HCT116 (cell line): ENCODE data around the gene MBD6. TPM values are rescaled to one million over a fixed set of nuclear protein-coding genes. Genes with fewer than 3 reads are reported as not detected.
"Not testable (repeated sequence)": the region's sequence is repeated elsewhere in the genome, so short reads cannot be mapped to it uniquely, and the experiment has no call there.

ENCODE experiments used
- ATAC-seq: fragments of 200-7000 bp; cut with Tn5 transposase; 2 replicates; pipeline ENCODE4 v1.9.1; 2020; ENCODE audit warnings: mild to moderate bottlenecking, moderate library complexity
- BruUV-seq: library from RNA; stranded (reverse); fragments of 400-500 nt; replicated peaks from 2 replicates; lab custom pipeline; 2021; lab: Mats Ljungman, UMichigan
- CTCF ChIA-PET: fragments of 300-600 bp; sonication (Branson Sonifier 250); formaldehyde crosslinking; loops from one replicate; lab custom pipeline; 2021; ENCODE audit warnings: antibody characterized with exemption; lab: Charles Lee
- POLR2A ChIA-PET: fragments of 300-600, 350-600 bp; sonication (Branson Sonifier 250); formaldehyde crosslinking; loops from one replicate; lab custom pipeline; 2021; ENCODE audit warnings: antibody characterized with exemption; lab: Charles Lee
- RAD21 ChIA-PET, 2 experiments: fragments of 300-600 bp; sonication (Branson Sonifier 250); formaldehyde crosslinking; loops; one replicate each; lab custom pipeline; 2023; ENCODE audit warnings: low total read pairs in 2 of 2; ENCODE audit not compliant: uncharacterized antibody in 2 of 2, unreplicated experiment in 2 of 2, low non-redundant PET in 1 of 2; lab: Charles Lee
- DNase-seq: peaks from one replicate; pipeline ENCODE4 v3.0.0-alpha.2; 2010; ENCODE audit warnings: low read depth, low spot score
- H2AFZ ChIP-seq: fragments of 200-600 bp; shearing (Covaris generic), sonication (generic); 2 replicates; pipeline ENCODE4 v1.6.1; 2017; ENCODE audit warnings: low read depth, mixed run types, mixed read lengths, antibody characterized with exemption, low read length; ENCODE audit not compliant: poor library complexity, severe bottlenecking
- H3K27ac ChIP-seq: 2 replicates; pipeline ENCODE4 v1.5.1; 2012; ENCODE audit warnings: low read depth, low read length
- H3K27me3 ChIP-seq: fragments of 200-600 bp; sonication (generic); 2 replicates; pipeline ENCODE4 v1.6.1; 2016; ENCODE audit warnings: mixed run types, low read length, mixed read lengths; ENCODE audit not compliant: insufficient read depth
- H3K36me3 ChIP-seq, 2 experiments: fragments of 200-500 bp in 1 of 2; fragments of 200-600 bp in 1 of 2; sonication (Bioruptor generic) in 1 of 2; sonication (generic) in 1 of 2; 2 replicates each; pipeline versions ENCODE4 v1.5.1 to v1.6.1; 2014 to 2016; ENCODE audit warnings: low read length in 2 of 2, inconsistent platforms in 1 of 2, mixed read lengths in 1 of 2, mixed run types in 1 of 2; ENCODE audit not compliant: insufficient read depth in 2 of 2, control insufficient read depth in 1 of 2
- H3K4me1 ChIP-seq, 2 experiments: fragments of 200-600 bp in 1 of 2; sonication (generic) in 1 of 2; 2 replicates each; pipeline versions ENCODE4 v1.5.1 to v1.6.1; 2012 to 2017; ENCODE audit warnings: low read length in 2 of 2, inconsistent platforms in 1 of 2, mild to moderate bottlenecking in 1 of 2, mixed read lengths in 1 of 2, mixed run types in 1 of 2, moderate library complexity in 1 of 2; ENCODE audit not compliant: insufficient read depth in 2 of 2, control insufficient read depth in 1 of 2
- H3K4me2 ChIP-seq: fragments of 200-600 bp; sonication (generic); 2 replicates; pipeline ENCODE4 v1.6.1; 2017; ENCODE audit warnings: mixed run types, low read length, mixed read lengths
- H3K4me3 ChIP-seq, 2 experiments: fragments of 200-600 bp in 1 of 2; sonication (generic) in 1 of 2; replicated peaks in 1 of 2; 2 replicates each; pipeline ENCODE4 v1.5.1; 2011 to 2016; ENCODE audit warnings: low read length in 2 of 2, control low read depth in 1 of 2, low read depth in 1 of 2, mild to moderate bottlenecking in 1 of 2, mixed read lengths in 1 of 2, mixed run types in 1 of 2
- H3K79me2 ChIP-seq: fragments of 200-600 bp; sonication (generic); 2 replicates; pipeline ENCODE4 v1.6.1; 2017; ENCODE audit warnings: mild to moderate bottlenecking, mixed run types, low read length, moderate library complexity, mixed read lengths; ENCODE audit not compliant: insufficient read depth
- H3K9ac ChIP-seq: fragments of 200-600 bp; sonication (generic); 2 replicates; pipeline ENCODE4 v1.6.1; 2016; ENCODE audit warnings: low read length, mixed read lengths
- H3K9me2 ChIP-seq: fragments of 200-600 bp; sonication (generic), shearing (Covaris generic); 2 replicates; pipeline ENCODE4 v1.6.1; 2017; ENCODE audit warnings: mixed run types, mild to moderate bottlenecking, moderate library complexity; ENCODE audit not compliant: insufficient read depth
- H3K9me3 ChIP-seq, 2 experiments: fragments of 200-500 bp in 1 of 2; fragments of 200-600 bp in 1 of 2; sonication (Bioruptor generic) in 1 of 2; sonication (generic) in 1 of 2; 2 replicates each; pipeline ENCODE4 v1.6.1; 2014 to 2017; ENCODE audit warnings: low read length in 2 of 2, mixed read lengths in 2 of 2, inconsistent platforms in 1 of 2, low read depth in 1 of 2, mild to moderate bottlenecking in 1 of 2, mixed run types in 1 of 2, moderate library complexity in 1 of 2; ENCODE audit not compliant: control insufficient read depth in 1 of 2, insufficient read depth in 1 of 2
- H4K20me1 ChIP-seq: fragments of 200-600 bp; sonication (generic), shearing (Covaris generic); 2 replicates; pipeline ENCODE4 v1.6.1; 2017; ENCODE audit warnings: mixed run types, mild to moderate bottlenecking, moderate library complexity; ENCODE audit not compliant: insufficient read depth
- POLR2AphosphoS5 ChIP-seq: IDR thresholded peaks from 2 replicates; pipeline ENCODE4 v1.6.1; 2011; ENCODE audit warnings: mild to moderate bottlenecking, low read depth, low read length, moderate library complexity
- ZNF274 ChIP-seq: fragments of 200-500 bp; sonication (Bioruptor generic); IDR thresholded peaks from 2 replicates; pipeline ENCODE4 v1.6.1; 2014; ENCODE audit warnings: mild to moderate bottlenecking, low read depth, low read length, inconsistent platforms
- intact Hi-C: fragments of 100-400 bp; cut with micrococcal nuclease; formaldehyde crosslinking; loops from 2 replicates; pipeline ENCODE4 v1.10.0; 2022
- total RNA-seq: library from RNA; stranded (reverse); gene quantifications from one replicate; pipeline ENCODE4 v1.2.1, GENCODE V29; 2021; ENCODE audit not compliant: unreplicated experiment

The MBD6 gene
- total RNA-seq, 1 experiment from 2014 or later: 70.1 TPM

DNA sequence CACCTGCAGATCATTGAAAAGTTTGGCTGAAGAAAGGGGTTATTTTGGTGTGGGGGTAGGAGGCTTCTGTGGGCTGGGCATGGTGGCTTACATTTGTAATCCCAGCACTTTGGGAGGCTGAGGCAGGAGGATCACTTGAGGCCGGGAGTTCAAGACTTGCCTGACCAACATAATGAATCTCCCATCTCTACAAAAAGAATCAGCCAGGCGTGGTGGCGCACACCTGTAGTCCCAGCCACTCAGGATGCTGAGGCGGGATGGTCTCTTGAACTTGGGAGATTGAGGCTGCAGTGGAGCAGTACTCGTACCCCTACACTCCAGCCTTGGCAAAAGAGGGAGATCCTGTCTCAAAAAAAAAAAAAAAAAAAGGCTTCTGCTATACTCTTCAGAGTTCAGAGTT, 9.4 kb upstream of the MBD6 start:
- Histone ChIP-seq H3K4me1 (peaks cover 0 to 6% of the 10 kb centered on the region in 2 experiments; a peak in 2 of 4 replicates), H3K27ac (no peak overlapping the region), H3K79me2 (peaks cover 25% of the 10 kb centered on the region), H3K9me2 (no peaks in the 10 kb centered on the region), H3K4me3 (no peak overlapping the region), H2AFZ (no peak overlapping the region), H3K9me3 (no peaks in the 10 kb centered on the region), H3K4me2 (no peak overlapping the region), H3K36me3 (peaks cover 50 to 54% of the 10 kb centered on the region in 2 experiments; a peak in 3 of 4 replicates), H4K20me1 (no peaks in the 10 kb centered on the region), H3K9ac (no peak overlapping the region), H3K27me3 (no peaks in the 10 kb centered on the region)
- BruUV-seq: no TSS peak
- DNase-seq (no peak), ATAC-seq (no peak)
- intact Hi-C loops: no loop called here
- ChIA-PET RAD21 (no interaction called here), POLR2A (interaction anchor here (0.6 to 2.4 kb wide), 2 partner anchors 8 to 1128 kb away, joined by 3 to 8 read pairs; no protein-coding TSS in a partner anchor), CTCF (no interaction called here)
- no peak for TF ChIP-seq ZNF274
- peak; percentile 38; the same call in 1 of the 2 replicates for TF ChIP-seq POLR2AphosphoS5

DNA sequence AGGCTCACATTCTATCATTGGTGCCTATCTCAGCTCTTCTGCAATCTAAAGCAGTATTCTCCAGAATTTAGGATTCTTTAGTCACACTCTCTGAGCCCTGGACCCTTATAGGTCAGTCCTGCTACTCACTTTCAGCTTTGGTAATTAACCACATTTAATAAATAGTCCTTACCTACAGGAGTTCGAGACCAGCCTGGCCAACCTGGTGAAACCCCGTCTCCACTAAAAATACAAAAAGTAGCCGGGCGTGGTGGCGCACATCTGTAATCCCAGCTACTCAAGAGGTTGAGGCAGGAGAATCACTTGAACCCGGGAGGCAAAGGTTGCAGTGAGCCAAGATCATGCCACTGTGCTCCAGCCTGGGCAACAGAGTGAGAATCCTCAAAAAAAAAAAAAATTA, 8.9 kb upstream of the MBD6 start:
- CTCF ChIA-PET, H3K4me3 ChIP-seq, intact Hi-C loops, H3K9ac ChIP-seq, RAD21 ChIA-PET, H3K27me3 ChIP-seq, H3K9me3 ChIP-seq, H3K4me2 ChIP-seq, DNase-seq, H3K27ac ChIP-seq, H4K20me1 ChIP-seq, BruUV-seq, H3K9me2 ChIP-seq, ATAC-seq, H2AFZ ChIP-seq: not testable (repeated sequence)
- POLR2A ChIA-PET: interaction anchor here (0.7 to 2.4 kb wide), 2 partner anchors 9 to 61 kb away, joined by 4 to 8 read pairs; no protein-coding TSS in a partner anchor
- peaks cover 29% of the 10 kb centered on the region for H3K79me2 ChIP-seq
- peaks cover 52 to 53% of the 10 kb centered on the region in 2 experiments; a peak in 3 of 4 replicates for H3K36me3 ChIP-seq
- peaks cover 0 to 11% of the 10 kb centered on the region in 2 experiments; a peak in 2 of 4 replicates for H3K4me1 ChIP-seq

DNA sequence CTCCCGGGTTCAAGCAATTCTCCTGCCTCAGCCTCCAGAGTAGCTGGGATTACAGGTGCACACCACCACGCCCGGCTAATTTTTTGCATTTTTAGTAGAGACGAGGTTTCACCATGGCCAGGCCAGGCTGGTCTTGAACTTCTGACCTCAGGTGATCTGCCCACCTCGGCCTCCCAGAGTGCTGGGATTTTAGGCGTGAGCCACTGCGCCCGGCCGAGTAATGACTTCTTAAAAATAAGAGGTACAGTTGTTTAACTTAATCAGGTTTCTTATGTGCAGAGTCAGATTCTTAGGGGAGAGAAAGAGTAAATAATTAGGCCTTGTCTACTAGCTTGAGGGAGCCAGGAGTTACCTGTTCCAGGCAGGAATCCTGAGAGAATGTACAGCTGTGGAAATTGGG, 8.4 kb upstream of the MBD6 start:
- intact Hi-C loops, H3K9me2 ChIP-seq, RAD21 ChIA-PET, ATAC-seq, DNase-seq, H3K9me3 ChIP-seq, CTCF ChIA-PET, H2AFZ ChIP-seq, H3K9ac ChIP-seq, H3K4me3 ChIP-seq, BruUV-seq, H3K27me3 ChIP-seq, H3K4me2 ChIP-seq, H4K20me1 ChIP-seq, H3K27ac ChIP-seq: not testable (repeated sequence)
- Histone ChIP-seq H3K79me2 (peaks cover 34% of the 10 kb centered on the region), H3K36me3 (peaks cover 51 to 55% of the 10 kb centered on the region in 2 experiments; a peak in 3 of 4 replicates), H3K4me1 (peaks cover 4 to 16% of the 10 kb centered on the region in 2 experiments; a peak in 3 of 4 replicates)
- POLR2A ChIA-PET: interaction anchor here (0.7 to 2.4 kb wide), 3 partner anchors 9 to 212 kb away, joined by 4 to 8 read pairs (median 4); no protein-coding TSS in a partner anchor
